Activated CD4-positive, CD25-positive, alpha-beta regulatory T cell treated with anti-CD3 and anti-CD28 coated beads, Interleukin-2, amount 50 U/mL, for 24 hours (primary cell): ENCODE data around the gene NPRL2.
A peak's percentile ranks its signal among the peaks of the same experiment; 100 is the strongest.

ENCODE experiments used
- ATAC-seq, 2 donors: fragments of 150-1000 bp; cut with Tn5 transposase; one replicate each; pipeline ENCODE4 v1.10.0; 2021; ENCODE audit warnings: mild to moderate bottlenecking in 1 of 2, moderate library complexity in 1 of 2

Gene NPRL2

DNA sequence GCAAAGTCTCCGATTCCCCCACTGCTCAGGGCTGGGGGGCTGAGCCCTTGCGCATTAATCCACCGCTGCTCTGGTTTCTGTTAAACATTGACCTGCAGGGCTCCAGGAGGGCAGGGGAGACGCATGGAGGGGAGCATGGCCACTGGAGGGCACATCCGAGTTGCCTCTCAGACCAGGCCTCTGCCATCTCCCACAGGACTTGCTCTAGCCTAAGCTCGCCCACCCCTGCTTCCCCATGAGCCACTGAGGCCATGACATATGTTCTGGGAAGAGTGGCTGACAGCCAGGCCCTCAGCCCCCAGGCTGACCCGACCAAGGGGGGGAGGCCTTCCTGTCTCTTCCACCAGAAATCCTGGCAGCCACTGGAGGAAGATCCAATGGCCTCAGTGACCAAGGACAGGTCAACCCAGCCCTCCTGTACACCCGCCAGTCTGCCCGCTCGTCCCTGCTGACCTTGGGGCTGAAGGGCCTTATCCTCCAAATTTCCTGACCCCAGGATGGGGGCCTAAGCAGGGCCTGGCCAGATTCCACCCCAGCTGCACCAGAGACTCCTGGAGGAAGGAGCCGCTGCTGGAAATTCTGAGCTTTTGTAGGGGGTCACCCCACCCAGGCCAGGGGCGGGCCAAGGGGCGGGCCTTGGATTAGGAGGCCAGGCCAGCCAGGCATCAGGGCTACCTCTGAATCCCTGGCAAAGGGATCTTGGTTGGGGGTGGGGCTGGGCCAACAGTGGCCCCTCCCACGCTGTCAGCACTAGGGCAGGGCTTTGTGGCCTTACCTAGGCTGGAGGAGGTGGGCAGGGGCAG lies 47.4 kb downstream of the NPRL2 start, which contains the start of gene HYAL1:
Gene HYAL1, minus strand, starts transcription at position 562 of the 803 bp plus-strand sequence. CDS start 618 bp downstream, outside the sequence.
- no peak for ATAC-seq

DNA sequence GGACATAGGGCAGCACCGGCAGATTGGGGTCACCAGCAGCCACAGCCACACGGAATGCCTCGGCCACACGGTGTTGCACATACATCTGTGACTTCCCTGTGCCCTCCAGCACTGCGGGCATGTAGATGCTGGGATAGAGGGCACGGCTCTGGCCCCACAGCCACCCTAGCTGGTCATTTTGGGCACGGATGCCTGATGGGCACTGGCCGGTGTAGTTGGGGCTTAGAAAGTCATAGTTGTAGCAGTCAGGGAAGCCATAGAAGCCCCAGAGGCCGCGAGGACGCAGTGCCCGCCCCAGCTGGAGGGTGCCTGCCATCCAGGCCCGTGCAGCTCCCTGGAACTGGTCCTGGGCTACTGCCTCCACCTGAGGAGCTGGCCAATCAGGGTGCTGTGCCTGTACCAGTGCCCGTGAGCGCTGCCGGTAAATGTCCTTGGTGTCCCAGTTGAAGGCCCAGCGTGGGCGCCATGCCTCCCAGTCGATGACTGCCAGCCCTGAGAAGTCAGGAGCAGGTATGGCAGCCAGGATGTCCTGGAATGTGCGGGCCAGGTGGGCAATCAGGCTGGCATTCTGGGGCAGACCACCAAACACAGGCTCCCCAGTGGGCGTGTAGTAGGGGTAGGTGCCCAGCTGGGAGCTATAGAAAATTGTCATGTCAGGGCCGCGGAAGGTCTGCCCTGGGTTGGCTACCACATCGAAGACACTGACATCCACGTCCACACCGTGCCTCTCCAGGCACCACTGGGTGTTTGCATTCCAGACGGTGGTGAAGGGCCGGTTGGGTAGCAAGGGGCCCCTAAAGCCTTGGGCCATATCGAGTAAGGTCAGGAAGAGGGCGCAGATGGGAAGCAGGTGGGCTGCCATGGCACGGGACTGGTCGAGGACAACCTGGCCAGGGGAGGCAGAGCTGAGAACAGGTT lies 48.2 kb downstream of the NPRL2 start:
- ATAC-seq: no peak

DNA sequence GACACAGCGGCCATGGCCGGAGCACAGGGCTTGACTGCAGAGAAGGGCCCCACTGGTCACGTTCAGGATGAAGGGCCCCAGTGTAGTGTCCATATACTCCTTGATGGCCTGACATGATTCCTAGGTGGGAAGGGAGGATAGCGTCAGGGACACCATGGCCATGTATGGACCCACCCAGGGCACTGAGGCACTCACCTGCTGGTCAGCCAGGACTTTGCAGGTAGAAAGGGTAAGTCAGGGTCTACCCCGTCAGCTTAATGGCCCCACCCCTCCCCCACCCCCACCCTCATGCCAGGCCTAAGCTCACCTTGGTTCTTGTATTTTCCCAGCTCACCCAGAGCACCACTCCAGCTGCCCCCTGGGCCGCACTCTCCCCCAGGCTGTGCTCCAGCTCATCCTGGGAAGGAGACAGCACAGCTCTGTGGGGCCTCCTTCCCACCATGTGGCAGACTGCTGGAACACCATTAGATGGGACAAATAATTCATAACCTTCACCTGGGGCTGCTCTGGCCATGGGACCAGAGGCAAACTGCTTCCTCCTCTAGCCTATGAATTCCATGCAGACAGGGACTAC lies 49.8 kb downstream of the NPRL2 start:
- ATAC-seq: no peak

DNA sequence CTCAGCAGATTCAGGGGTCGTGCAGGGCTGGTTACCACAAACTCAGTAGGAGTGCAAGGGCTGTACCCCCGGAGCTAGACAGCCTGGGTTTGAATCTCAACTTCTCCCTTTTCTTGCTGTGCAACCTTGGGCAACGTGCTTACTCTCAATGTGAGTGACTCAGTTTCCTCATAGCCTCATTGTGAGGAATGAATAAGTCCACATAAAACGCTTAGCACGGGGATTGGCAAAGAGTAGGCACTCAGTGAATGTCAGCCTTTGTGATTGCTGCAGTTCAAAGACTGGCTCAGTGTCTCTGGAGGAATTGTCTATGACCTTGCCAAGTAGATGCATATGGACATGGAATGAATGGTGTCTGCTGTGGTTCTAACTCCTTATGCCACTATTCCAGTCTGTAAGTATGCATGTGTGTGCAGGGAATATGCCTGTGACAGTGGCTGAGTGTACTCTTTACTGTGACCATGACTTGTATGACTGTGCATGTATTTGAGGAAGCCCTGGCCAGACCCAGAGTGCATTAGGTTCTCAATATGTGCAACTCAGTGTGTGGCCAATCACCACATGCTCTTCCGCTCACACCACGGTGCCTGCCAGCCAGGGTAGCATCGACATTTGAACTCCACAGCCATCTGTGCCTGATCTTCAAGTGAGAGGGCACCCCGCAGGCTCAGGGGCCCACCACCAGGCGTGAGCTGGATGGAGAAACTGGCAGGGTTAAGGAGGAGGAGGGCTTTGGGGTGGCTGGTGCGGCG lies 50.5 kb downstream of the NPRL2 start:
- no peak for ATAC-seq

DNA sequence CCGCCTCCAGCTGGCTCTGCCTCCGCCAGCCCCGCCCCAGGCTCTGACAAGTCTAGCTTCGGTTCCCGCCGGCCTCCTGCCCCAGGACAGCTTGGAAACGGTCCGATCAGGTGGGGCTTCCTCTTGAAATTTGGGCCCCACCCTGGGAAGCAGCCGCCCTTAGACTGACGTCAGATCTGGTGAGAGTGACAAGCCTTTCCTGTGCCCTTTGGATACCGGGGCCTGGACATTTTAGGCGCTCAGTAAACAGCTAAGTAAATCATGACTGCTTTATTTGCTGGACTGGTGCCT lies 51.0 kb downstream of the NPRL2 start:
- ATAC-seq: no peak

DNA sequence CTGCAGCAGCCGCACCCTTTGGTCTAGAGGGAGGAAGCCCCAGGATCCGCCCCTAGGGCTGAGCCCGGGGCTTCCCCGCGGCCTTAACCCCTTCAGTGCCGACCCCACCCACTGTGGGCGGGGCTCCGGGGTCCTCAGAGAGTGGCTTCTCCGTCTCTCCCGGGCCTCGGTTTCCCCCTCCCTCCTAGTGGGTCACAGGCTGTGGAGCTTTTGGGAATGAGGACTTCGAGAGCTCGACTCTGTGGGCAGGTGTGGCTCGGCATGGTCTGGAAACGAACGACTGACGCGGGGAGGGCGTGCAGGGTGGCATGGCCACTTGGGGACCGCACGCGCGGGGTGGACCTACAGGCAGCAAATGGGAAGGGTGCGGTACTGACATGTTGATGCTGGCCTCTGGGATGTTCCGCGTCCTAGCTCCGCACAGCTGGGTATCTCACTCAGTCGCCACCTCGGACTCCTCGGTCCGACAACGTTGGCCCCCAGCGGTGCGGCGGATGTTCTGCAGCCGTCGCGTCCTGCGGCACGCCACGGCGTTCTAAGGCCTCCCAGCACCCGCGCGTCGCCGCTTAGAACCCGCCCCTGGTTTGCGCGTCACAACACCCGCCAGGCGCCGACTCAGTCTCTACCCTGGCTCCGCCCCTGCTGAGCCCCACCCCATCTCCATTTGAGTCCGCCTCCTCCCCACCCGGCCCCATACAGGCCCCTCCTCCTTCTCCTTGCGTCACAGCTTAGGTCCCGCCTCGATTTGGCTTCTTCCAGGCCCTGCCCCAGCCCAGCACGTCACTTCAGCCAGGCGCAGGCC lies 51.5 kb downstream of the NPRL2 start, which contains the start of the genes HYAL3 and NAA80:
Gene HYAL3, minus strand, starts transcription at position 570 of the 802 bp plus-strand sequence. CDS start 3,803 bp downstream, outside the sequence.
Gene NAA80, minus strand, starts transcription at position 570 of the 802 bp plus-strand sequence. CDS start 1,942 bp downstream, outside the sequence.
- peak; percentile 86 to 89 for ATAC-seq

DNA sequence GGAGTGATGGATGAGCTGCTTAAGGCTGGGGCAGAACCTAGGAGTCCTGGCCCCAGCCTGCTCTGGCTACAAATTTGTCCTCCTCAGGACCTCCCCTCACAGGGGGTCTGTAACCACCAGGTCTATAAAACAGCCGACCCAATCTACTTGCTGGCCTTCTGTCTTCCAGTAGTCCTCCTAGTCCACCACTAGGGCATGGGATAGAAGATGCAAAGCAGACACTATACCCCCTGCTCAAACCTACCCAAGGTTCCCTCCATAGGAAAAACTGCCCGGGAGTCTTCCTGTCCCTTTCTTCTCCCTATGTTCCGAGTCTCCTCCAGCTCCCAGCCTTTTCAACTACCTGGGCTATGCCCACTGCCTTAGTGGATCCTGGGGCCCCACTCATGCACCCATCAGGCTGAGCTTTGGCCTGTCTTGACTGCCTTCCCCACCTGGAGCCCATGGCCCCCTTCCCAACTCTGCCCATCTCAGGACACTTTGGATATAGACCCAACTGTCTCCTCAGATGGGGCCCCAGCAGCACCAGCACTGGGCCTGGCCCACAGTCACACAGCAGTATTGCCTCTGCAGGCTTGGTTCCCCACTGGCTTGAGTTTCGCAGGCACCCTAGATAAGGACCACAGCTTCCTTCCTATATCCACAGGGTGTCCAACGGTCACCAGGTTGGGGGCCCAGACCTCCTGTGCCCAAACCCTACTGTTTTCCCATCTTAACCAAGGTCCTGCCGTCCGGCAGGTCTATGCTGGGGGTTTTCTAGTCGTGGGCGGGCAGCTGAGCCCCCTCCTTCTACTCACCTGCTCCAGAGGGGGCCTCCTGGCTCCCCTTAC lies 52.5 kb downstream of the NPRL2 start:
- ATAC-seq: no peak

DNA sequence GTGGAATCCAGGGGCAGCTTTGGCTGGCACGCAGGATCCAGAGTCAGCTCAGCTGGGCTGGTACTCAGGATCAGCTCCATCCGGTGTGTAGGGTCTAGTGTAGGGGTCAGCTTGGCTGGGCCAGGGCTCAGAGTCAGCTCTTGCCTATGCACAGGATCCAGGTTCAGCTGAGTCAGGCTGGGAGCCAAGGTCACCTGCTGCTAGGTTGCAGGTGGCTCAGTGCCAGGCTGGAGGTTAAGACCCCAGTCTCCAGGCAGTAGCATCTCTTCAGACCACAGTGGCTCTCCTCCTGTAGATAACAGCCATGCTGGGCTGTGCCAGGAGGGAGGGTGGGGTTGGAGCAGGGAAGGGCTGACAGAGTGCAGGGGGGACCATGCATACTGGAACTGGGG lies 53.2 kb downstream of the NPRL2 start:
- no peak for ATAC-seq
